Tongue (tissue), 2 donors: ENCODE data around the gene SLC25A10. TPM values are rescaled to one million over a fixed set of nuclear protein-coding genes. Genes with fewer than 3 reads are reported as not detected.

Experiments used
- DNase-seq: peaks from one replicate; pipeline ENCODE4 v3.0.0-alpha.2; 2015
- total RNA-seq: library from RNA; depleted of rRNA; stranded (reverse); fragments of >200 nt; gene quantifications from one replicate; pipeline ENCODE4 v1.2.3, GENCODE V29; 2014

The SLC25A10 gene
- total RNA-seq, 1 donor from 2014 or later = 10.6 TPM

- no peak for DNase-seq
Observed at GRCh38 chr17:81706757-81707624, 5.1 kb upstream of the SLC25A10 start.

GRCh38 chr17:81707725-81708646 is 4.1 kb upstream of the SLC25A10 start:
- DNase-seq = no peak

- no peak for DNase-seq
Observed at GRCh38 chr17:81708739-81709185, 3.3 kb upstream of the SLC25A10 start.

- DNase-seq = no peak
Observed at GRCh38 chr17:81710514-81711308, 1.4 kb upstream of the SLC25A10 start.

GRCh38 chr17:81712468-81713003 is 452 bp downstream of the SLC25A10 start:
- no peak for DNase-seq

GRCh38 chr17:81713004-81713555 is 996 bp downstream of the SLC25A10 start:
- DNase-seq = no peak

- no peak for DNase-seq
Observed at GRCh38 chr17:81713556-81714411, 1.7 kb downstream of the SLC25A10 start.

- DNase-seq = no peak
Observed at GRCh38 chr17:81714412-81715106, 2.5 kb downstream of the SLC25A10 start.

- DNase-seq = no peak
Observed at GRCh38 chr17:81715107-81715871, 3.2 kb downstream of the SLC25A10 start.

GRCh38 chr17:81715872-81716673 is 4.0 kb downstream of the SLC25A10 start:
- no peak for DNase-seq

GRCh38 chr17:81716674-81716996 is 4.6 kb downstream of the SLC25A10 start:
- DNase-seq = no peak

- DNase-seq = no peak
Observed at GRCh38 chr17:81717049-81717765, 5.1 kb downstream of the SLC25A10 start.

- DNase-seq = no peak
Observed at GRCh38 chr17:81717766-81718089, 5.6 kb downstream of the SLC25A10 start.

GRCh38 chr17:81719410-81720266 is 7.6 kb downstream of the SLC25A10 start:
- no peak for DNase-seq

GRCh38 chr17:81720267-81721071 is 8.4 kb downstream of the SLC25A10 start:
- DNase-seq = no peak
